NB4 (cell line): Measurements from ENCODE around the gene SLITRK5.

ENCODE experiments used
- DNase-seq: peaks from one replicate; pipeline ENCODE4 v3.0.0; 2010; ENCODE audit warnings: low read depth
- H3K4me3 ChIP-seq: one replicate; pipeline ENCODE4 v1.5.1; 2011; ENCODE audit warnings: mild to moderate bottlenecking, low read depth, low read length, moderate library complexity
- MYC ChIP-seq: IDR thresholded peaks from 2 replicates; pipeline ENCODE4 v1.6.1; 2011; ENCODE audit warnings: low read depth, low read length
- POLR2A ChIP-seq: IDR thresholded peaks from 2 replicates; pipeline ENCODE4 v1.6.1; 2011; ENCODE audit warnings: mild to moderate bottlenecking; ENCODE audit not compliant: insufficient read length; ENCODE audit errors: extremely low read depth
- TF ChIP-seq, protein P1 (sequence below): IDR thresholded peaks from 2 replicates; pipeline ENCODE4 v1.6.1; 2011; ENCODE audit warnings: low read depth, low read length
- TF ChIP-seq, protein P2 (sequence below): IDR thresholded peaks from one replicate; pipeline ENCODE4 v1.5.1; 2012; ENCODE audit warnings: low read depth, low read length

The SLITRK5 gene

DNA sequence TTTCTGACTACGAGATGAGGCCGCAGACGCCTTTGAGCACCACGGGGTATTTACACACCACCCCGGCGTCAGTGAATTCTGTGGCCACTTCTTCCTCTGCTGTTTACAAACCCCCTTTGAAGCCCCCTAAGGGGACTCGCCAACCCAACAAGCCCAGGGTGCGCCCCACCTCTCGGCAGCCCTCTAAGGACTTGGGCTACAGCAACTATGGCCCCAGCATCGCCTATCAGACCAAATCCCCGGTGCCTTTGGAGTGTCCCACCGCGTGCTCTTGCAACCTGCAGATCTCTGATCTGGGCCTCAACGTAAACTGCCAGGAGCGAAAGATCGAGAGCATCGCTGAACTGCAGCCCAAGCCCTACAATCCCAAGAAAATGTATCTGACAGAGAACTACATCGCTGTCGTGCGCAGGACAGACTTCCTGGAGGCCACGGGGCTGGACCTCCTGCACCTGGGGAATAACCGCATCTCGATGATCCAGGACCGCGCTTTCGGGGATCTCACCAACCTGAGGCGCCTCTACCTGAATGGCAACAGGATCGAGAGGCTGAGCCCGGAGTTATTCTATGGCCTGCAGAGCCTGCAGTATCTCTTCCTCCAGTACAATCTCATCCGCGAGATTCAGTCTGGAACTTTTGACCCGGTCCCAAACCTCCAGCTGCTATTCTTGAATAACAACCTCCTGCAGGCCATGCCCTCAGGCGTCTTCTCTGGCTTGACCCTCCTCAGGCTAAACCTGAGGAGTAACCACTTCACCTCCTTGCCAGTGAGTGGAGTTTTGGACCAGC lies 5.3 kb downstream of the SLITRK5 start:
- DNase-seq, result no peak
- TF ChIP-seq MYC (no peak), POLR2A (no peak)
- TF ChIP-seq, protein P1, sequence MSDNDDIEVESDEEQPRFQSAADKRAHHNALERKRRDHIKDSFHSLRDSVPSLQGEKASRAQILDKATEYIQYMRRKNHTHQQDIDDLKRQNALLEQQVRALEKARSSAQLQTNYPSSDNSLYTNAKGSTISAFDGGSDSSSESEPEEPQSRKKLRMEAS, result no peak
- H3K4me3 ChIP-seq, result no peak overlapping the region

DNA sequence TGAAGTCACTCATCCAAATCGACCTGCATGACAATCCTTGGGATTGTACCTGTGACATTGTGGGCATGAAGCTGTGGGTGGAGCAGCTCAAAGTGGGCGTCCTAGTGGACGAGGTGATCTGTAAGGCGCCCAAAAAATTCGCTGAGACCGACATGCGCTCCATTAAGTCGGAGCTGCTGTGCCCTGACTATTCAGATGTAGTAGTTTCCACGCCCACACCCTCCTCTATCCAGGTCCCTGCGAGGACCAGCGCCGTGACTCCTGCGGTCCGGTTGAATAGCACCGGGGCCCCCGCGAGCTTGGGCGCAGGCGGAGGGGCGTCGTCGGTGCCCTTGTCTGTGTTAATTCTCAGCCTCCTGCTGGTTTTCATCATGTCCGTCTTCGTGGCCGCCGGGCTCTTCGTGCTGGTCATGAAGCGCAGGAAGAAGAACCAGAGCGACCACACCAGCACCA lies 5.9 kb downstream of the SLITRK5 start:
- no peak overlapping the region for H3K4me3 ChIP-seq
- TF ChIP-seq MYC (no peak), POLR2A (no peak)
- TF ChIP-seq, protein P1, result no peak
- TF ChIP-seq, protein P2, sequence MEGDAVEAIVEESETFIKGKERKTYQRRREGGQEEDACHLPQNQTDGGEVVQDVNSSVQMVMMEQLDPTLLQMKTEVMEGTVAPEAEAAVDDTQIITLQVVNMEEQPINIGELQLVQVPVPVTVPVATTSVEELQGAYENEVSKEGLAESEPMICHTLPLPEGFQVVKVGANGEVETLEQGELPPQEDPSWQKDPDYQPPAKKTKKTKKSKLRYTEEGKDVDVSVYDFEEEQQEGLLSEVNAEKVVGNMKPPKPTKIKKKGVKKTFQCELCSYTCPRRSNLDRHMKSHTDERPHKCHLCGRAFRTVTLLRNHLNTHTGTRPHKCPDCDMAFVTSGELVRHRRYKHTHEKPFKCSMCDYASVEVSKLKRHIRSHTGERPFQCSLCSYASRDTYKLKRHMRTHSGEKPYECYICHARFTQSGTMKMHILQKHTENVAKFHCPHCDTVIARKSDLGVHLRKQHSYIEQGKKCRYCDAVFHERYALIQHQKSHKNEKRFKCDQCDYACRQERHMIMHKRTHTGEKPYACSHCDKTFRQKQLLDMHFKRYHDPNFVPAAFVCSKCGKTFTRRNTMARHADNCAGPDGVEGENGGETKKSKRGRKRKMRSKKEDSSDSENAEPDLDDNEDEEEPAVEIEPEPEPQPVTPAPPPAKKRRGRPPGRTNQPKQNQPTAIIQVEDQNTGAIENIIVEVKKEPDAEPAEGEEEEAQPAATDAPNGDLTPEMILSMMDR, result no peak
- no peak for DNase-seq

DNA sequence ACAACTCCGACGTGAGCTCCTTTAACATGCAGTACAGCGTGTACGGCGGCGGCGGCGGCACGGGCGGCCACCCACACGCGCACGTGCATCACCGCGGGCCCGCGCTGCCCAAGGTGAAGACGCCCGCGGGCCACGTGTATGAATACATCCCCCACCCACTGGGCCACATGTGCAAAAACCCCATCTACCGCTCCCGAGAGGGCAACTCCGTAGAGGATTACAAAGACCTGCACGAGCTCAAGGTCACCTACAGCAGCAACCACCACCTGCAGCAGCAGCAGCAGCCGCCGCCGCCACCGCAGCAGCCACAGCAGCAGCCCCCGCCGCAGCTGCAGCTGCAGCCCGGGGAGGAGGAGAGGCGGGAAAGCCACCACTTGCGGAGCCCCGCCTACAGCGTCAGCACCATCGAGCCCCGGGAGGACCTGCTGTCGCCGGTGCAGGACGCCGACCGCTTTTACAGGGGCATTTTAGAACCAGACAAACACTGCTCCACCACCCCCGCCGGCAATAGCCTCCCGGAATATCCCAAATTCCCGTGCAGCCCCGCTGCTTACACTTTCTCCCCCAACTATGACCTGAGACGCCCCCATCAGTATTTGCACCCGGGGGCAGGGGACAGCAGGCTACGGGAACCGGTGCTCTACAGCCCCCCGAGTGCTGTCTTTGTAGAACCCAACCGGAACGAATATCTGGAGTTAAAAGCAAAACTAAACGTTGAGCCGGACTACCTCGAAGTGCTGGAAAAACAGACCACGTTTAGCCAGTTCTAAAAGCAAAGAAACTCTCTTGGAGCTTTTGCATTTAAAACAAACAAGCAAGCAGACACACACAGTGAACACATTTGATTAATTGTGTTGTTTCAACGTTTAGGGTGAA lies 6.6 kb downstream of the SLITRK5 start:
- no peak for DNase-seq
- TF ChIP-seq POLR2A (no peak), MYC (no peak)
- TF ChIP-seq, protein P1, result no peak
- TF ChIP-seq, protein P2, result no peak
- H3K4me3 ChIP-seq, result no peak overlapping the region

DNA sequence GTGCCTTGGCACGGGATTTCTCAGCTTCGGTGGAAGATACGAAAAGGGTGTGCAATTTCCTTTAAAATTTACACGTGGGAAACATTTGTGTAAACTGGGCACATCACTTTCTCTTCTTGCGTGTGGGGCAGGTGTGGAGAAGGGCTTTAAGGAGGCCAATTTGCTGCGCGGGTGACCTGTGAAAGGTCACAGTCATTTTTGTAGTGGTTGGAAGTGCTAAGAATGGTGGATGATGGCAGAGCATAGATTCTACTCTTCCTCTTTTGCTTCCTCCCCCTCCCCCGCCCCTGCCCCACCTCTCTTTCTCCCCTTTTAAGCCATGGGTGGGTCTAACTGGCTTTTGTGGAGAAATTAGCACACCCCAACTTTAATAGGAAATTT lies 7.2 kb downstream of the SLITRK5 start:
- no peak overlapping the region for H3K4me3 ChIP-seq
- DNase-seq, result no peak
- TF ChIP-seq, protein P2, result no peak
- TF ChIP-seq POLR2A, result no peak
- TF ChIP-seq, protein P1, result no peak
- no peak for TF ChIP-seq MYC

DNA sequence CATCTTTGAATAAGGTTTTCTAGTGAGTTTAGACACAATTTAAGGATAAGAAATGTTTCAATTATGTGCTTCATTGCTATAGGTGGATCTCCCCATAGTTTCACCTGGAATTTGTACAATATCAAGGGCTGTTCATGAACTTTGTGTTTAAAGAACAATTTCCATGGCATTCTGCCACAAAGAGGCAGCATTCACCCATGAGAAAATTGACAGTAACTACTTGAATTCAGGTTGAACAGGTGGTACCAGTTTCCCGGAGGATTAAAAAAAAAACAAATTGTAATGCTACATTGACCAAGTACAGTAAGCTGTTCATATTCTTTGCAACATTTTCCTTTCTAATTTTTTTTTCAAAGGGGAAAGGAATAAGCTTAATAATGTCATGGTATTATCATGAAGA lies 9.1 kb downstream of the SLITRK5 start:
- no peak overlapping the region for H3K4me3 ChIP-seq
- TF ChIP-seq, protein P2, result no peak
- TF ChIP-seq, protein P1, result no peak
- TF ChIP-seq MYC (no peak), POLR2A (no peak)
- no peak for DNase-seq
